Measurements from ENCODE around the gene SDK1.
A peak's percentile ranks its signal among the peaks of the same experiment; 100 is the strongest.

The SDK1 gene

GRCh38 chr7:3916146-3916545 lies 615.1 kb downstream of the SDK1 start:
- no peak overlapping the region for H3K27ac ChIP-seq (replicated peaks; ENCODE audit: low read length)
- no CpG with 5 or more reads among the region's 1 CpG for WGBS, 2 donors (ENCODE audit: extremely low coverage in 2 of 2, insufficient read length in 2 of 2, insufficient replicate concordance in 1 of 2)
- no peak overlapping the region for H4K8ac ChIP-seq (ENCODE audit: low read depth, low read length)
- no peak overlapping the region for H3K4me2 ChIP-seq (ENCODE audit: insufficient read depth, low read length, poor library complexity, severe bottlenecking)
- no peak overlapping the region for H2AFZ ChIP-seq (ENCODE audit: low read length)
- no peak overlapping the region for H3K18ac ChIP-seq (ENCODE audit: low read length)
- H3K9me3 ChIP-seq (replicated peaks in 1 of 2; ENCODE audit: control insufficient read depth in 2 of 2, insufficient read depth in 1 of 2, low read depth in 1 of 2, low read length in 2 of 2), result peaks cover 7 to 18% of the 10 kb centered on the region in 2 donors
- no peaks in the 10 kb centered on the region for H3K79me1 ChIP-seq (ENCODE audit: low read depth, low read length)
- DNase-seq (ENCODE audit: low spot score), result no peak
- H3K36me3 ChIP-seq (replicated peaks in 1 of 2; ENCODE audit: control insufficient read depth in 2 of 2, insufficient read depth in 2 of 2, low read length in 2 of 2), result no peaks in the 10 kb centered on the region
- no peak overlapping the region for H2BK120ac ChIP-seq (ENCODE audit: low read depth, low read length)
- no peak overlapping the region for H2BK15ac ChIP-seq (ENCODE audit: low read length)
- no peak overlapping the region for H3K23ac ChIP-seq (ENCODE audit: low read depth, low read length, poor library complexity)
- peaks cover 0 to 1% of the 10 kb centered on the region in 2 donors for H3K4me1 ChIP-seq (ENCODE audit: control insufficient read depth in 2 of 2, insufficient read depth in 1 of 2, low read depth in 1 of 2, low read length in 2 of 2)
- H2BK12ac ChIP-seq (ENCODE audit: low read length), result no peak overlapping the region
- H3K4me3 ChIP-seq (ENCODE audit: low read length in 2 of 2), result no peak overlapping the region
- H3K14ac ChIP-seq (ENCODE audit: low read length), result no peak overlapping the region
- H3K4ac ChIP-seq (ENCODE audit: low read length), result no peak overlapping the region
- H3K27me3 ChIP-seq (ENCODE audit: control insufficient read depth in 3 of 3, insufficient read depth in 3 of 3, low read depth in 1 of 3, low read length in 3 of 3), result no peaks in the 10 kb centered on the region
- no peak overlapping the region for H2AK5ac ChIP-seq (ENCODE audit: low read depth, low read length)
- no peak overlapping the region for H2BK5ac ChIP-seq (ENCODE audit: low read length)
- H4K91ac ChIP-seq (ENCODE audit: low read depth, low read length, poor library complexity), result no peak overlapping the region
- H3K9ac ChIP-seq (ENCODE audit: low read depth, low read length, poor library complexity), result no peak overlapping the region

GRCh38 chr7:3917436-3917835 lies 616.4 kb downstream of the SDK1 start:
- Histone ChIP-seq H3K23ac (ENCODE audit: low read depth, low read length, poor library complexity) (no peak overlapping the region), H2BK12ac (ENCODE audit: low read length) (no peak overlapping the region), H4K8ac (ENCODE audit: low read depth, low read length) (no peak overlapping the region), H2BK5ac (ENCODE audit: low read length) (no peak overlapping the region), H4K91ac (ENCODE audit: low read depth, low read length, poor library complexity) (no peak overlapping the region), H3K4ac (ENCODE audit: low read length) (no peak overlapping the region), H2BK15ac (ENCODE audit: low read length) (no peak overlapping the region), H3K79me1 (ENCODE audit: low read depth, low read length) (no peaks in the 10 kb centered on the region), H3K18ac (ENCODE audit: low read length) (peak overlapping the region; percentile 35), H3K27me3 (ENCODE audit: control insufficient read depth in 3 of 3, insufficient read depth in 3 of 3, low read depth in 1 of 3, low read length in 3 of 3) (no peaks in the 10 kb centered on the region), H2BK120ac (ENCODE audit: low read depth, low read length) (no peak overlapping the region), H3K4me3 (ENCODE audit: low read length in 2 of 2) (no peak overlapping the region), H3K4me2 (ENCODE audit: insufficient read depth, low read length, poor library complexity, severe bottlenecking) (no peak overlapping the region), H3K27ac (replicated peaks; ENCODE audit: low read length) (no peak overlapping the region), H3K36me3 (replicated peaks in 1 of 2; ENCODE audit: control insufficient read depth in 2 of 2, insufficient read depth in 2 of 2, low read length in 2 of 2) (no peaks in the 10 kb centered on the region), H3K4me1 (ENCODE audit: control insufficient read depth in 2 of 2, insufficient read depth in 1 of 2, low read depth in 1 of 2, low read length in 2 of 2) (no peaks in the 10 kb centered on the region), H2AK5ac (ENCODE audit: low read depth, low read length) (no peak overlapping the region), H2AFZ (ENCODE audit: low read length) (no peak overlapping the region), H3K14ac (ENCODE audit: low read length) (no peak overlapping the region), H3K9me3 (replicated peaks in 1 of 2; ENCODE audit: control insufficient read depth in 2 of 2, insufficient read depth in 1 of 2, low read depth in 1 of 2, low read length in 2 of 2) (peaks cover 2 to 13% of the 10 kb centered on the region in 2 donors), H3K9ac (ENCODE audit: low read depth, low read length, poor library complexity) (no peak overlapping the region)
- WGBS, 2 donors (ENCODE audit: extremely low coverage in 2 of 2, insufficient read length in 2 of 2, insufficient replicate concordance in 1 of 2), result no CpG with 5 or more reads among the region's 4 CpGs
- DNase-seq (ENCODE audit: low spot score), result no peak

GRCh38 chr7:3918576-3918975 lies 617.5 kb downstream of the SDK1 start:
- Histone ChIP-seq H2BK120ac (ENCODE audit: low read depth, low read length) (no peak overlapping the region), H3K36me3 (replicated peaks in 1 of 2; ENCODE audit: control insufficient read depth in 2 of 2, insufficient read depth in 2 of 2, low read length in 2 of 2) (no peaks in the 10 kb centered on the region), H4K91ac (ENCODE audit: low read depth, low read length, poor library complexity) (no peak overlapping the region), H3K9me3 (replicated peaks in 1 of 2; ENCODE audit: control insufficient read depth in 2 of 2, insufficient read depth in 1 of 2, low read depth in 1 of 2, low read length in 2 of 2) (peaks cover 2 to 8% of the 10 kb centered on the region in 2 donors), H3K4me1 (ENCODE audit: control insufficient read depth in 2 of 2, insufficient read depth in 1 of 2, low read depth in 1 of 2, low read length in 2 of 2) (no peaks in the 10 kb centered on the region), H3K14ac (ENCODE audit: low read length) (no peak overlapping the region), H3K27me3 (ENCODE audit: control insufficient read depth in 3 of 3, insufficient read depth in 3 of 3, low read depth in 1 of 3, low read length in 3 of 3) (no peaks in the 10 kb centered on the region), H3K18ac (ENCODE audit: low read length) (no peak overlapping the region), H3K9ac (ENCODE audit: low read depth, low read length, poor library complexity) (no peak overlapping the region), H3K4me2 (ENCODE audit: insufficient read depth, low read length, poor library complexity, severe bottlenecking) (no peak overlapping the region), H2BK15ac (ENCODE audit: low read length) (no peak overlapping the region), H3K79me1 (ENCODE audit: low read depth, low read length) (no peaks in the 10 kb centered on the region), H4K8ac (ENCODE audit: low read depth, low read length) (no peak overlapping the region), H3K4me3 (ENCODE audit: low read length in 2 of 2) (no peak overlapping the region), H2BK5ac (ENCODE audit: low read length) (no peak overlapping the region), H3K4ac (ENCODE audit: low read length) (no peak overlapping the region), H2AK5ac (ENCODE audit: low read depth, low read length) (no peak overlapping the region), H3K27ac (replicated peaks; ENCODE audit: low read length) (no peak overlapping the region), H2BK12ac (ENCODE audit: low read length) (no peak overlapping the region), H2AFZ (ENCODE audit: low read length) (no peak overlapping the region), H3K23ac (ENCODE audit: low read depth, low read length, poor library complexity) (no peak overlapping the region)
- no peak for DNase-seq (ENCODE audit: low spot score)
- no CpG with 5 or more reads among the region's 8 CpGs for WGBS, 2 donors (ENCODE audit: extremely low coverage in 2 of 2, insufficient read length in 2 of 2, insufficient replicate concordance in 1 of 2)

DNA sequence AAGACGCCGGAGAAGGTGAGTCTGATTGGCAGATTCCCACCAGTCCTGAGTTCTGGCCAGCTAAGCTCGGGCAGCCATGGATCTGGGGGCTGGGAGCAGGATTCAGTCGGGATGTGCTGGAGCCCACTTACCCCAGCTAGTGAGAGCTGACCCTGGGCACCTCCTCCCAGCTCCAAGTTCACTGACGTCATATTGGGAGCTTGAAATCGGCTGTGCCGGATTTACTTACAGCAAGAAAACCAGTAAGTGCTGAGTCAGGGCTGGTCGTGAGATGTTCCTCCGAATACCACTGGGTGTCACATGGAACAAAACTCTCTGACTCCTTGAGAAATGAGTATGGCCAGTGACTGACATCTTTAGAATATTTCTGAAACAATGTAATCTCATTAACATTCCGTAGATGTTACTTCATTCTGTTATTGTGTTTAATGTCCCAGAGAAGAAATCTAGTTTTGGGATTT lies 621.2 kb downstream of the SDK1 start:
- H3K27ac ChIP-seq (replicated peaks; ENCODE audit: low read length), result no peak overlapping the region
- no peak overlapping the region for H3K23ac ChIP-seq (ENCODE audit: low read depth, low read length, poor library complexity)
- peak overlapping the region; percentile 74 for H2AFZ ChIP-seq (ENCODE audit: low read length)
- no peak overlapping the region for H3K18ac ChIP-seq (ENCODE audit: low read length)
- H3K79me1 ChIP-seq (ENCODE audit: low read depth, low read length), result no peaks in the 10 kb centered on the region
- no peak overlapping the region for H2BK12ac ChIP-seq (ENCODE audit: low read length)
- no peak overlapping the region for H4K8ac ChIP-seq (ENCODE audit: low read depth, low read length)
- peaks cover 0 to 2% of the 10 kb centered on the region in 2 donors for H3K4me1 ChIP-seq (ENCODE audit: control insufficient read depth in 2 of 2, insufficient read depth in 1 of 2, low read depth in 1 of 2, low read length in 2 of 2)
- H3K14ac ChIP-seq (ENCODE audit: low read length), result no peak overlapping the region
- no peak overlapping the region for H3K4me3 ChIP-seq (ENCODE audit: low read length in 2 of 2)
- peak overlapping the region; percentile 33 for H2BK15ac ChIP-seq (ENCODE audit: low read length)
- H2BK120ac ChIP-seq (ENCODE audit: low read depth, low read length), result no peak overlapping the region
- WGBS, 2 donors (ENCODE audit: extremely low coverage in 2 of 2, insufficient read length in 2 of 2, insufficient replicate concordance in 1 of 2), result no CpG with 5 or more reads among the region's 10 CpGs
- H3K9ac ChIP-seq (ENCODE audit: low read depth, low read length, poor library complexity), result no peak overlapping the region
- H2BK5ac ChIP-seq (ENCODE audit: low read length), result no peak overlapping the region
- H3K36me3 ChIP-seq (replicated peaks in 1 of 2; ENCODE audit: control insufficient read depth in 2 of 2, insufficient read depth in 2 of 2, low read length in 2 of 2), result no peaks in the 10 kb centered on the region
- H3K4me2 ChIP-seq (ENCODE audit: insufficient read depth, low read length, poor library complexity, severe bottlenecking), result no peak overlapping the region
- H2AK5ac ChIP-seq (ENCODE audit: low read depth, low read length), result no peak overlapping the region
- peaks cover 2 to 8% of the 10 kb centered on the region in 2 donors for H3K9me3 ChIP-seq (replicated peaks in 1 of 2; ENCODE audit: control insufficient read depth in 2 of 2, insufficient read depth in 1 of 2, low read depth in 1 of 2, low read length in 2 of 2)
- no peak overlapping the region for H3K4ac ChIP-seq (ENCODE audit: low read length)
- no peaks in the 10 kb centered on the region for H3K27me3 ChIP-seq (ENCODE audit: control insufficient read depth in 3 of 3, insufficient read depth in 3 of 3, low read depth in 1 of 3, low read length in 3 of 3)
- peak; percentile 6 for DNase-seq (ENCODE audit: low spot score)
- no peak overlapping the region for H4K91ac ChIP-seq (ENCODE audit: low read depth, low read length, poor library complexity)
